ENCODE measurements around the gene MICALL2.

- TF ChIP-seq, protein P1, sequence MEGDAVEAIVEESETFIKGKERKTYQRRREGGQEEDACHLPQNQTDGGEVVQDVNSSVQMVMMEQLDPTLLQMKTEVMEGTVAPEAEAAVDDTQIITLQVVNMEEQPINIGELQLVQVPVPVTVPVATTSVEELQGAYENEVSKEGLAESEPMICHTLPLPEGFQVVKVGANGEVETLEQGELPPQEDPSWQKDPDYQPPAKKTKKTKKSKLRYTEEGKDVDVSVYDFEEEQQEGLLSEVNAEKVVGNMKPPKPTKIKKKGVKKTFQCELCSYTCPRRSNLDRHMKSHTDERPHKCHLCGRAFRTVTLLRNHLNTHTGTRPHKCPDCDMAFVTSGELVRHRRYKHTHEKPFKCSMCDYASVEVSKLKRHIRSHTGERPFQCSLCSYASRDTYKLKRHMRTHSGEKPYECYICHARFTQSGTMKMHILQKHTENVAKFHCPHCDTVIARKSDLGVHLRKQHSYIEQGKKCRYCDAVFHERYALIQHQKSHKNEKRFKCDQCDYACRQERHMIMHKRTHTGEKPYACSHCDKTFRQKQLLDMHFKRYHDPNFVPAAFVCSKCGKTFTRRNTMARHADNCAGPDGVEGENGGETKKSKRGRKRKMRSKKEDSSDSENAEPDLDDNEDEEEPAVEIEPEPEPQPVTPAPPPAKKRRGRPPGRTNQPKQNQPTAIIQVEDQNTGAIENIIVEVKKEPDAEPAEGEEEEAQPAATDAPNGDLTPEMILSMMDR (IDR thresholded peaks at IDR 0.05), result no peak
- no peak for TF ChIP-seq POLR2A (IDR thresholded peaks at IDR 0.05)
Observed at GRCh38 chr7:1428941-1429501, 30.2 kb downstream of the MICALL2 start.

Measured in Peyer's patch (tissue), 4 donors.